Vagina (tissue), 2 donors: Measurements from ENCODE around the gene AGTPBP1.

Experiments
- POLR2AphosphoS5 ChIP-seq, 2 donors: sonication (generic); formaldehyde crosslinking; IDR thresholded peaks; one replicate each; pipeline ENCODE4 v1.9.0; 2017; ENCODE audit warnings: antibody characterized with exemption in 2 of 2, mild to moderate bottlenecking in 2 of 2, low read depth in 1 of 2; ENCODE audit not compliant: insufficient read depth in 1 of 2
- TF ChIP-seq, protein P1 (sequence below), 3 experiments: fragments of 450-650 bp in 2 of 3; fragments of 200-600 bp in 1 of 3; sonication (generic) in 1 of 3; IDR thresholded peaks; one replicate each; pipeline ENCODE4 v1.5.1; 2017 to 2019; ENCODE audit warnings: antibody characterized with exemption in 3 of 3, mild to moderate bottlenecking in 2 of 3, moderate library complexity in 2 of 3

DNA sequence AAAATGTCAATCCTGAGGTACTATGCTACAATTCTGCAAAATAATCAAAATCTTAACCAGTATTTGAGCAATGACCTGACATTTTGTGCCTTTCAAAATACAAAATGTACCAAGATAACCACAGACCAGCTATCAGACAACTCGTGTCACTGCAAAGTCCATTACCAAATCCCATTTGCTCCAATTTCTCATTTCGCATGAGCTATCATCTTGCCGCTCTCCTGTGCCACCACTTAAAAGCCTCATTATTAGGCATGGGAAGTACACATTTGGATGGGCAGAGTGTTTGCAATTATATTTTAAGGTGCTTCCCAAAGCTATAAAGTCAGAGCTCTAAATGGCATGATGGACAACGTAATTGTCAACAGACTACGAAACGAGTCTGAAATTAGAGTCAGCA lies 205.2 kb downstream of the AGTPBP1 start:
- TF ChIP-seq, protein P1, sequence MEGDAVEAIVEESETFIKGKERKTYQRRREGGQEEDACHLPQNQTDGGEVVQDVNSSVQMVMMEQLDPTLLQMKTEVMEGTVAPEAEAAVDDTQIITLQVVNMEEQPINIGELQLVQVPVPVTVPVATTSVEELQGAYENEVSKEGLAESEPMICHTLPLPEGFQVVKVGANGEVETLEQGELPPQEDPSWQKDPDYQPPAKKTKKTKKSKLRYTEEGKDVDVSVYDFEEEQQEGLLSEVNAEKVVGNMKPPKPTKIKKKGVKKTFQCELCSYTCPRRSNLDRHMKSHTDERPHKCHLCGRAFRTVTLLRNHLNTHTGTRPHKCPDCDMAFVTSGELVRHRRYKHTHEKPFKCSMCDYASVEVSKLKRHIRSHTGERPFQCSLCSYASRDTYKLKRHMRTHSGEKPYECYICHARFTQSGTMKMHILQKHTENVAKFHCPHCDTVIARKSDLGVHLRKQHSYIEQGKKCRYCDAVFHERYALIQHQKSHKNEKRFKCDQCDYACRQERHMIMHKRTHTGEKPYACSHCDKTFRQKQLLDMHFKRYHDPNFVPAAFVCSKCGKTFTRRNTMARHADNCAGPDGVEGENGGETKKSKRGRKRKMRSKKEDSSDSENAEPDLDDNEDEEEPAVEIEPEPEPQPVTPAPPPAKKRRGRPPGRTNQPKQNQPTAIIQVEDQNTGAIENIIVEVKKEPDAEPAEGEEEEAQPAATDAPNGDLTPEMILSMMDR (IDR thresholded peaks at IDR 0.05): no peak
- TF ChIP-seq POLR2AphosphoS5 (IDR thresholded peaks at IDR 0.05; ENCODE audit: insufficient read depth in 1 of 2, low read depth in 1 of 2): no peak
